ENCODE measurements around the gene LILRB2. TPM values are rescaled to one million over a fixed set of nuclear protein-coding genes. Genes with fewer than 3 reads are reported as not detected.
"Not testable (repeated sequence)": the region's sequence is repeated elsewhere in the genome, so short reads cannot be mapped to it uniquely, and the experiment has no call there.

LILRB2 gene
- total RNA-seq, 1 donor from 2014 or later, result 2.6 TPM

DNA sequence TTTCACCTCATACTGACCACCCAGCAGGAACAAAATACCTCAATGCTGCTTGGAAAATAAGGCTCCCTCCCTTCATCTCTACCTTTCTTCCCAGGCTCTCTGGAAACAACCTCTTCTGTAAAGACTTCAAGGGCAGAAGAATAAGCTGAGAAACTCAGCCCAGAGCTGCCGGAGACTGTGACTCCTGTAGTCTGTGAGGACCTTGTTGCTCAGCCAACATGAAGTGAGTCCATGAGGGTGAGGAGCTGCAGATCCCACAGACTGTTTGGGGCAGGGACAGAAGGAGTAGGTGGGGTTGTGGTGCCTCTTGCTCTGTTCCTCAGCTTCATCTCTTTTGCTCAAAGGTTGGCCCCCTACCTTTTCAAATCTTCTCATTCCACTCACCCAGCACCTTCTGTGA is 24.2 kb upstream of the LILRB2 start:
- no peak for DNase-seq (ENCODE audit: low spot score)

DNA sequence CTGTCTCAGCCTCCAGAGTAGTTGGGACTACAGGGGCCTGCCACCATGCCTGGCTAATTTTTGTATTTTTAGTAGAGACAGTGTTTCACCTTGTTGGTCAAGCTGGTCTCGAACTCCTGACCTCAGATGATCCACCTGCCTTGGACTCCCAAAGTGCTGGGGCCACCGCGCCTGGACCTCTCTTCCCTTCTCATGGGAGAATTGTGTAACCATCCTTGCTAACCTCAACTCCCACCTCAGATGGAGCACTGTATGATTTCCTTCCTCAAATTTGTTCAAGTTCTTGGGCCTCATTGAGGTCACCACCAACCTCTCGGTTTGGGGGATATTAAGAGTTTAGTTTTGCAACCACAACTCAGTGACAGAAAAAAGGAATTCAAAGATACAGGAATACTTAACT is 21.3 kb upstream of the LILRB2 start:
- no peak for DNase-seq (ENCODE audit: low spot score)

DNA sequence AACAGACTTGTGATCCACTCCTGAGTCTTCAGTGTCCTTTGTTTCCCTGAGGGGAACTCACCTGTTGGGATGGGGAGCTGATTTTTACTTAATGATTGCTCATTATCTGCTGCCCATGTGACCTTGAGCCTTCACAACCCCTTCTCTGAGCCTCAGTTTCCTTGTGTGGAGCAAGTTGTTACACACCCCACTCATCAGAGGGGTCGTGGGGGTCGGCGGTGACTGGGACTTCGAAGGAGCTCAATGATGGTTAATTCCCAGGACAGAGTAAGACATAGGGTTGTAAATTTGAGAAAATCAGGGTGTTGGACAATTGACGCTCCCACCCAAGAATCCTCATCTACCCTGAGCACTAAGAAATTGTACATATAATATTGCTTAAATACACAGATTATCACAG is 18.6 kb upstream of the LILRB2 start:
- no peak for DNase-seq (ENCODE audit: low spot score)

DNA sequence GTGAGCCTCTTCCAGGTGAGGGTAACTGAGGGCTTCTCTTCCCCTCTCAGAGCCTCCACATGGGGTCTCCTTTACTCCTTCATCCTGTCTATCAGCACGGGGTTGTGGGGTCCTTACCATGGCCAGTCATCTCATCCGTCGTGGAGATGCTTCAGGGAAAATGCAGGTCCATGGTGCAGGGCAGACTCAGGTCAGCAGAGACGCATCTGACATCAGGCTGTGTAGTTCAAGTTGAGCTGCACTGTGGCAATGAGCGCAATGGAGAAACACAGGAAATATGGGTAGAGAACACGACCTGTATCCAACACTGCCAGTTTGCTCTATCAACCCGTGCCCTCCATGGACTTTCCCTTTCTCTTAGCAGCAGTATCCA is 18.2 kb upstream of the LILRB2 start:
- no peak for DNase-seq (ENCODE audit: low spot score)

DNA sequence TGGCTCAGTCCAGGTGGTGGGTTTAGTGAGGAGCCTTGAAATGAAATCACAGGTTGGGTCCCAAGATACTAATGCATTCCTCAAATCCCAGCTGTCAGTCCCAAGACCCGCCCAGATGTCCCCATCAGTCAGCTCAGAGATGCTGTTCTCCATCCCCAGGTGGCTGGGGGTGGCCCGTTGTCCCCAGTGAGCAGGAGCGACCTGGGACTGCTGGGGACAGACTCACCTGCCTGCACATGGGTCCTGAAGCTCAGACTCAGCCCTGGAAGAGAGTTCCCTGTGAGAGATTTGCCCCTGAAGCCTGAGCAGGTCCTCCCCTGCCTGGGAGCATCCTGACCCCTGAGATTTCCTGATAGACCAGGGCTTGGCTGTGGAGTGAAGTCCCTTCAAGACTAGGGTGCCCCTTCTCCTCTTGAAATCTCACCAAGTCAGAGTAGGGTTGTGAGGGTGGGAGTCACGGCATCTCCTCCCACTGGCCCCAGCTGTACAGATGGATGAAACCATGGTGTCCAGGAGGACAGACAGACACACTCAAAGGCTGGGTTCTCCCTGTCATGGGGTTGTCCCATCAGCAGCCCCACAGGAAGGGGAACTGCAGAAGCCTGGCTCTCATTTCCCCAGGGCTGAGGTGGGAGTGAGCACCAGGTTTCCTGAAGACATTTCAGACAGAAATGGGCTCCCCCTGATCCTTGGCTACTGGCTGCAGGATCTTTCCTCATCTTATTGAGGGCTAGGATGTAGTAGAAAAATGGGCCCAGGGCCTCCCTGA is 17.6 kb upstream of the LILRB2 start:
- no peak for DNase-seq (ENCODE audit: low spot score)

DNA sequence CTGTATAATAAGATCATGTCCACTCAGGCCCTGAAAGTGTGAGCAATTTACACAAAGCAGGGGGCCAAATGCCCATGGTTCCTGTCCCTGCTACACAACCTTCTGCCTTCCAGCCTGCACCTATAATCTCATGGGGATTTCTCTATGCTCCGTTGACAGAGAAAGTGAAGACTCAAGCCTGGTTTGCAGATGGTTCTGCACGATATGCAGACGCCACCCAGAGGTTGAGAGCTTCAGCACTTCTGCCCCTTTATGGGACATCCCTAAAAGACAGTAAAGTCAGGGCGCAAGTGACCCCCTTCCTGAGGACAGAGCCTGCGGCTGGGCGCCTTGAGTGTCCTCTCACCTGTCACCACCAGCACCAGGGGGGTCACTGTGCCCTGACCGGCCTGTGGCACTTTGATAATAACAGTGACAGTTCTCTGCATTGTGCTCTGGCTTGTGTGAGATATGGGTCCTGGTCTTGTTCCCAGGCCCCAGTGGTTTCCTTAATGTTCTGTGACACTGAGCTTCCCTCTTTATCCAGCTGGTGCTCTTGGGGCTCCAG is 16.9 kb upstream of the LILRB2 start:
- DNase-seq (ENCODE audit: low spot score), result no peak

DNA sequence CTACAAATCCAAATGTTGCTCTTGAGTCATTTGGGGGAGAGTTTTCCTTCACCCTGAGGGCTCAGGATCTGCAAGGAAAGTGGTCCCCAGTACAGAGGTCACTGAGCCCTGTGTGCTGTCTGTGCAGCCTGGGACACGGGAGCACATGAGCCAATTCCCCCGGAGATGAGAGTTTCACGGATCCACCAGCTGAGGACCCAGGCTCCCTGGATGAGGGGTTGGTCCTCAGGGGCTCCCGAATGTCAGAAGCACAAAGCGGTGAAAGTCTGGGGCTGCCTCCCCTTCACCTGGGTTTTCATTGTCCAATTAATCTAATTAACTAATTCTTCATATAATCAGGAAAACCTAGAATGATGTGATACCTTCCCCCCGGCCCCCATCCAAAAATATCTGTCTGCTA is 13.6 kb upstream of the LILRB2 start:
- no peak for DNase-seq (ENCODE audit: low spot score)

DNA sequence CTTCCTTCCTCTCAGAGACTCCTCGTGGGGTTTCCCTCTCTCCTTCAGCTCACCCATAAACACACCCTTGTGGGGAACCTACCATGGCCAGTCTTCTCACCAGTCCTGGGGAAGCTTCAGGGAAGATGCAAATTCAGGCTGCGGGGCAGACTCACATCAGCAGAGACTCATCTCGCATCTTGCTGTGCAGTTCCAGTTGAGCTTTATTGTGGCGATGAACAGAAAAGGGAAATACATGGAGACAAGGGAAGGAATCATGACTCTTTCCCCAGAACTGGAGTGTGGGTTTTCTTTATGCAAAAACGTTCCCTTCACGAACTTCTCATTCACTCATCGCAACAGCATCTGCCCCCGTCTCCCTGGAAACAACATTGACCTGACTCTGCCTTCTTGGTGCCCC is 8.2 kb upstream of the LILRB2 start:
- not testable (repeated sequence) for DNase-seq (ENCODE audit: low spot score)

DNA sequence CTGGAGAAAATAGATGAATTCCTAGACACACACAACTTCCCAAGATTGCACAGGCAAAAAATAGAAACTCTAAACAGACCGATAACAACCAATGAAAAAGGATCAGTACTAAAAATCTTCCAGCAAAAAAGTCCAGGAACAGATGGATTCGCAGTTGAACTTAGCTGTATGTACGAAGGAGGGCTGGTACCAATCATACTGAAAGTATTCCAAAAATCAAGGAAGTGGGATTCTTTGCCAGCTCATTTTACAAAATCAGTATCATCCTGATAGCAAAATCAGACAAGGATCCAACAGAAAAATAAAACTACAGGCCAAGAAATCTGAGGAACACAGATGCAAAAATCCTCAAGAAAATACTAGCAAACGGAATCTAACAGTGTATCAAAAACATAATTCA is 6.5 kb upstream of the LILRB2 start:
- no peak for DNase-seq (ENCODE audit: low spot score)

DNA sequence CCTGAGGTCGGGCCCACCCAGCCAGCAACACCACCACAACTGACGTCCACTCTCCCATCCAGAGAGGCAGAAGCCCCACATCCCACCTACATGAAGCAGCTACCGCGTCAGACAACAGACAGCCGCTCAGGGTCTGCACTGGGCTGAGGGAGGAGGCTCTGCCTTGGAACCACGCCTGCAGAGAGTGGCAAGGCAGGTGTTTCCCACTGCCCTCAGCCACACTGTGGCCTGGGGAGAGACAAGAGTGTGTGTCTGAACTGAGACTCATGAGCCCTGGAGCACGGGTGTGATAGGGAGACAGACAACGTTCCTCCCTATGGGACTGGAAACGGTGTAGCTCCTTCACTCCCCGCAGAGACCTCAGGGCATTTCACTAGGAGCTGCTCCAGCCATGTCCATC is 5.4 kb upstream of the LILRB2 start:
- DNase-seq (ENCODE audit: low spot score), result not testable (repeated sequence)

DNA sequence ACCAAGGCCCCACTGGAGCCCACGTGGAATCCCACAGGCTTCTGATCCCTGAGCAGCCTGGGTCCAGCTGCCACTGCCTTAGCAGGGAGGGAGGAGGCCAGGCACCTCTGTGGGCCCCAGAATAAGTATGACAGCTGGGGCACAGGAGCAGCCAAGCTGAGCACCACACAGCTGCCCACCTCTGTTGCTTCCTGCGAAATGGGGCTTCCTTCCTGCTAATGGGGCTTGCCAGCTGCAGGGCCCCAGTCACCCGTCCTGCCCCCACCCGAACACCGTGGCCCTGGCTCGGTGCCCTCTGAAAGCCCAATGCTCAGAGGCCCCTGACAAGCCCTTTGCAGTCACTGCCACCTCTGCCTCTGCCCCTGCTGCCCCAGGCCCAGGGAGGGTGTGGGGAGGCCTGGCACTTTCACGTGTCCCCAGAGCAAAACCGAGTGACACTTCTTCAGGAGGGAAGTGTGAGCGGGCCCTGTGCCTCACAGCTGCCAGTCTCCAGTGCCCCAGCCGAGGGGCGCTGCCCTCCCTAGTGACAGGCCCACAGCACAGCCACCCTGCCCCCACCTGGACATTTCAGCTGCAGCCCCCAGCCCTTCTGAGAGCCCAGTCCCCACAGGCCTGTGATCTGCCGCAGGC is 4.6 kb upstream of the LILRB2 start:
- not testable (repeated sequence) for DNase-seq (ENCODE audit: low spot score)

DNA sequence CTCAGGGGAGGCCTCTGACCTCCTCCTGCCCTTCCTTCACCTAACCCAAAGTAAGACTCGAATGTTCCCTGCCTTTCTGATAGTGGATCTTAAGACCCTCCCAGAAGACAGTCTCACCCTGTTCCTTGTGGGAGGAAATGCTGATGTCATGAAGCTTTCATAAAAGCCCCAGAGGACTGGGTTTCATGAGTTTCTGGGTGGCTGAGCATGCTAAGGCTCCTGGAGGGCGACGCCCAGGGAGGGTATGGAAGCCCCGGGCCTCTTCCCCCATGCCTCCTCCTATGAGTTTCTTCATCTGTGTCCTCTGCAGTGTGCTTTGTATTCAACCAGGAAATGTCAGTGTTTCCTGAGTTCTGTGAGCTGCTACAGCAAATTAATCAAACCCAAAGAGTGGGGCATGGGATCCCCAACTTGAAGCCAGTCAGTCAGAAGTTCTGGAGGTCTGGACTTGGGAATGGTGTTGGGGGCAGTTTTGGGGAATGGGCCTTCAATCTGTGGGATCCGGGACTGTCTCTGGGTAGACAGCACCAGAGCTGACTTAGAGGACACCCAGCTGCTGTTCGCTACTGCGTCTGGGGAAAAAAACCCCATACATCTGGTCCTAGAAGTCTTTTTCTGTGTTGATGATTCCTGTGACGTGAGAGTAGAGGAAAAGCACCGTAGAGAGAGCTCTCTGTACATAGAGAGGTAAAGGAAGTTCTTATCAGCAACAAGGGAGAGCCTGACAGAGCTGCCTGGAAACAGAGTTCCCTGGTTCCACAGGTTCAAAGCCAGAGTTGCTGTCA is 2.0 kb upstream of the LILRB2 start:
- DNase-seq (ENCODE audit: low spot score), result no peak

DNA sequence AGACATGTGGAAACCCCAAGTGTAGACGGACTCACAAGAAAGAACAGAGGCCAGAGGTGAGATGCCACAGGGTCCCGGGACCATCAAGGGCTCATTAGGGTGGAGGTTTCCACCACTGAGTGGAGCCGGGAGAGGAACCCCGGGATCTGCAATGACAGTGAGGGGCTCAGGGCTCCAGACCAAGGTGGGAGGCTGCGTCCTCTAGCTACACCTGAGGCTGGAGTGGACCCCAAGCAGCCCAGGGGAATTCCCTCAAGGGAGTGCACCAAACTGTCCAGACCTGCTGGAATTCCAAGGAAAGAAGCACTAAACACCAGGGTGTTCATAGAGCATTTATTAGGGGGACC is 792 bp upstream of the LILRB2 start:
- DNase-seq (ENCODE audit: low spot score), result not testable (repeated sequence)

DNA sequence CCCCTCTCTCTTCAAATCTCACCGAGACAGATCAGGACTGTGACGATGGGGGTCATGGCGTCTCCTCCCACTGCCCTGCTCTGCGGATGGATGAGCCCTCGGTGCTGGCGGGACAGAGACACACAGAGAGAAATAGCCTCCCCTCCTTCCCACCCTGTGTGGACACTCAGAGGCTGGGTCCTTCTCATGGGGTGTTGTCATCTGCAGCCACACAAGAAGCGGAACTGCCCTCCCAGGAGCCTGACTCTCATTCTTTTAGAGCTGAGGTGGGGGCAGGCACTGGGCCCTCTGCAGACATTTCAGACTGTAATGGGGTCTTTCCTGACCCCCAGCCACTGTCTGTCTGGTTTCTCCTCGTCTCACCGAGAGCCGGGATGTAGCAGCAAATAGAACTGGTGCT is 469 bp downstream of the LILRB2 start:
- not testable (repeated sequence) for DNase-seq (ENCODE audit: low spot score)

DNA sequence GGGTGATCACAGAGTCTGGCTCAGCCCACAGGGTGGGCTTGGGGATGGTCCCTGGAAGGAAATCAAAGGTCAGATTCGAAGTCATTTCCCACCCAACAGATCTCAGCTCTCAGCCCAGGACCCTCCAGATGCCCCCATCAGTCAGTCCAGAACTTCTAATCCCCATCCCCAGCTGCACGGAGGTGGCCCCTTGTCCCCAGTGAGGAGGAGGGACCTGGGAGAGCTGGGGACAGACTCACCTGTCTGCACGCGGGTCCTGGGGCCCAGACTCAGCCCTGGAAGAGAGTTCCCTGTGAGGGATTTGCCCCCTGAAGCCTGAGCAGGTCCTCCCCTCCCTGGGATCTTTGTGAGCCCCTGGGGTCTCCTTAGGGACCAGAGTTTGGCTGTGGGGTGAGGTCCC is 885 bp downstream of the LILRB2 start:
- DNase-seq (ENCODE audit: low spot score), result not testable (repeated sequence)

DNA sequence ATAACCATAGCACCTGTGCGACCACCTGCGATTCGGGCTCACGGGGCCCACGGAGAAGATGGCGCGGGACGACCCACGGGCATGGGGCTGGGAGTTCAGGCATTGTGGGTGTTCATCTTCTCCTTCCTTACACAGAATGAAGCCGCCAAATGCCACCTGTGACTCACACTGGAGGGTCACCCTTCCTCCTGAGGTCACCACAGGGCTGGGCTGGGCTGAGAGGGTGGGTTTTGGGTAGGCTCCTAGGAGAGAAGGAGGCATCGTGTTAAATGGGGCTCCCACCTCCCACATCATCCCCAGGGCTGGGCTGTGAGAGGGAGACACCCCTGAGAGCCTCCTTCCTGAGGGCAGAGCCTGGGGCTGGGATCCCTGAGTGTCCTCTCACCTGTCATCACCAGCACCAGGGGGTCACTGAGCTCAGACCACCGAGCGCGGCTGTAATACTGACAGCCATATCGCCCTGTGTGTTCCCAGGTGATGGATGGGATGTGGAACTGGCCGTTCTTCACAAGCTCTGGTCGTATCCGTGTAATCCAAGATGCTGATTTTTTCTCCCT is 1.4 kb downstream of the LILRB2 start:
- DNase-seq (ENCODE audit: low spot score), result no peak

DNA sequence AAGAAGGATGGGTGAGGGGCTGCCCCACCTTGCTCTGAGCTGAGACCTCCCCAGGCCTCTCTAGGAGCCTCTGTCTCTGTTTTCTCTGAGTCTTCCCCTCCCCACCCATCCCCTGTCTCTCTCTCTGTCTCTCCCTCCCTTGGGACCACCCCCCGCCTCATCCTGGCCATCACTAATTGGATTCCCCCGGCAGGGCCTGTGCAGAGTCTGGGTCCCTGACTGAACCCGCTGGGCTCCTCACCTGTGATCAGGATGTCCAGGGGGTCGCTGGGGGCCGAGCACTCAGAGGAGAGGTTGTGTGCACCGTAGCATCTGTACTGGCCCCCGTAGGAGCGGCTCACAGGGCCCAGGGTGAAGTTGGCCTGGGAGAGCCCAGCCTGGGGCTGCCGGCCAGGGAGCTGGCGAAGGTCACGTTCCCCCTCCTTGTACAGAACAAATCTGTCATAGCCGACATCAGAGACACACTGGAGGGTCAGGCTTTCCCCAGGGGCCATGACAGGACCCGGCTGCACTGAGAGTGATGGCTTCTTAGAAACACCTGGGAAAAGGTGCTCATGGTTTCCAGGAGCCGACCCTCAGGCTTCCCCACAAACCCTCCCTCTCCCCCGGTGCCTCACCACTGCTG is 2.2 kb downstream of the LILRB2 start:
- not testable (repeated sequence) for DNase-seq (ENCODE audit: low spot score)

DNA sequence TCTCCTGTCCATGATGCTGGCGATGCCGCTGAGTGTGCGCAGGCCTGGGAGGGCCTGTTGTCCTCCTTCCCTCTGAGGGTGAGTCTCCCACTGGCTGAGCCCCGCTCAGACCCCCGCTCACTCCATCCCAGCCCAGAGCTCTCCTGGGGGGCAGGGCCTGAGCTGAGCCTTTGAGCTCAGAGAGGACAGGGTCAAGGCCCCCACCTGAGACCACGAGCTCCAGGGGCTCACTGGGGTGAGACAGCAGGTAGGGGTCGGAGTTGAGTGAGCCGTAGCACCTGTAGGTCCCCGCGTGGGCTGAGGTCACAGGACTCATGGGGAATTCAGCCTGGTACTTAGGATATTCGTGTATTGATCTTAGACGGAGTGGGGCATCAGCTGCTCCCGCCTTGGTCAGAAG is 2.9 kb downstream of the LILRB2 start:
- DNase-seq (ENCODE audit: low spot score), result not testable (repeated sequence)

DNA sequence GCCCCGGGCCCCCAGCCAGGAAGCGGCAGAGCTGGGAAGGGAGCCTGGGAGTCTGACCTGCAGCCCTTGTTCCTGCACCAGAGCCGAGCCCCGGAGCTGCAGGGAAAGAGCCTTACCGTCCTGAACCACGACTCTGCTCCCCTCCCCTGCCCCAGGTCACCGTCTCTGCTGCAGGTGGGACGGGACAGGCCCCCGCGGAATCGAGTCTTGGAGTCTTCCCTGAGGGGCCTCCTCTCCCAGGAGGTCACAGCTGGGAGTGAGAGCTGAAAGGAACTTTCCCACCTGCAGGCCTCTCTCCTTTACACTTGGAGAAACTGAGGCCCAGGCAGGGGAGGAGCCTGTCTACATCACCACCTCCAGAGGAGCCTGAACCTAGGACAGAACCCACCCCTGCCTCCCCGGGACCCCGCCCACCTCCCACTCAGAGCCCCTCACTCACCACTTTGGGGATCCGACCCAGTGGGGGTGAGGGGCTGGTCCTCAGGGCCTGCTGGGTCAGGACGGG is 3.7 kb downstream of the LILRB2 start:
- DNase-seq (ENCODE audit: low spot score), result not testable (repeated sequence)

DNA sequence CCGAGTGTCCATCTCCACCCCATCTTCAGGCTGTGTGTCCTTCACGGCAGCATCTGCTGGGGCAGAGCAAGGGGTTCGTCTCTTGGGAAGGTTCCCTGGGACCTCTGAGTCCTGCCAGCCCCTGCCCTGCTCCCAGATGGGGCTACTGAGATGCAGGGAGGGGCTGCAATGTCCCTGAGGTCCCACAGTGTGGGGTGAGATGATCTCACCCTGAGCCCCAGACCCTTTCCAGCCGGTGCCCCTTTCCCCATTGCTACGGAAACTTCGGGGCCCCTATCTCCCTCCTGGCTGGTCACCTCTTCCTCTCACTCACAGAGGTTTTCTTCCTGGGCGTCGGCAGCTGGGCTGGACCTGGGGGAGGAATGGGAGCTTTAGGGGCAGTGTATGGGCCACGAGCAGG is 5.0 kb downstream of the LILRB2 start:
- DNase-seq (ENCODE audit: low spot score), result no peak

DNA sequence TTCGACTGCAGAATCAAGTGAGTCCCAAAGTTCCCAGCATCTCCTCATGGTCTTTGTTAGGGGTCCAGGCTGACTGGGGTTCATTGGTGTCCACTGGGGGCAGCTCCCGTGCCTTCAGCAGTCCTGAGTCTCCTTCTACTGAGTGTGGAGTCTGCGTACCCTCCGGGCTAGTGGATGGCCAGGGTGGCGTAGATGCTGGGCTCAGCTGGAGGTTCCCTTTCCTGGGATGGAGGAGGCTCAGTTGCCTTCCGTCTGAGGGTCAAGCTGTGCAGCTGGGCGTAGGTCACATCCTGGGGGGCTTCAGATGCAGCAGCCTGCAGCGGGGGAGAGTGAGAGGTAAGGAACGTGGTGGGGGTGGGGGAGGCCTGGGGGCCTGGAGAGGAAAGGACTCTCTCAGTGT is 6.4 kb downstream of the LILRB2 start:
- DNase-seq (ENCODE audit: low spot score), result not testable (repeated sequence)

DNA sequence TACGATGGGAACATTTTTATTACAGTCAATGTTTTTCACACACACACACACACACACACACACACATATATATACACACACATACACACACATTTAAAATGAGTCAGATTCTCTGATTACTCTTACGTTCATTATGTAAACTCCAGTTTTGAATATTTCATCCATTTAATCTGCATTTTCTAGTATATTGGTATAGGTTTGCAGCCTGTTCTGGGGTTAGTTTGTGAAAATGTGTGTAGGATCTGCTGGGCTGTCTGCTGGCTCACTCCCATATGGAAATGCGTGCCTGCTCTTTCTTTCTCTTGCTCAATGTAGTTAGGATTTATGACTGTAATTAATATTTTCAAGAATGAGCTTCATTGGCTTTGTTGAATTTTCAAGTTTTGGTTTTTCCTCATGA is 7.1 kb downstream of the LILRB2 start:
- no peak for DNase-seq (ENCODE audit: low spot score)
